Skin epidermis (tissue), 12 donors: ENCODE measurements around the gene USP31.

Experiments
- H3K27ac ChIP-seq, 21 experiments: fragments of 200-600 bp; sonication (generic) in 11 of 21; one replicate each; pipeline ENCODE4 v1.5.0; 2020; ENCODE audit warnings: mild to moderate bottlenecking in 3 of 21, inconsistent platforms in 2 of 21, moderate library complexity in 2 of 21
- H3K4me3 ChIP-seq, 7 experiments: fragments of 200-600 bp; sonication (generic) in 2 of 7; one replicate each; pipeline ENCODE4 v1.5.0; 2020; ENCODE audit warnings: inconsistent platforms in 2 of 7, mild to moderate bottlenecking in 2 of 7, moderate library complexity in 1 of 7

Gene USP31

DNA sequence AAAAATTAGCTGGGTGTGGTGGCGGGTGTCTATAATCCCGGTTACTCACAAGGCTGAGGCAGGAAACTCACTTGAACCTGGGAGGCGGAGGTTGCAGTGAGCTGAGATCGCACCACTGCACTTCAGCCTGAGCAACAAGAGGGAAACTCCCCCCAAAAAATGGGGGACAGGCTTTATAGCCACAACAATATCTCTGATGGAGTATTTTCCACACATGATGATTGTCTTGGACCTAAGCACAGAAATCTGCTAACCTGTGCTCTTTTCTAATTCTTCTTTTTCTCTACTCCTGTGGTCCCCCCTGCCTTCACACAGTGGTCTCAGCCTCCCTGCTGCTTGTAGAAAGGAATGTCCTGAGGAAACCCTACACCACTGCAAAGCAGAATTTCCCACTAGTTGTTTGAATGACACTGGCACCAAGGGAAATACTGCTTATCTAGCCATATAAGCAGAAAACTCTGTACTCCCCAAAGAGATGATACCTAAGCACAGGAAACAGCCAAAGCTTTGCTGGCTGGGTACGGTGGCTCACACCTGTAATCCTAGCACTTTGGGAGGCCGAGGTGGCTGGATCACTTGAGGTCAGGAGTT lies 117.6 kb downstream of the USP31 start:
- Histone ChIP-seq H3K4me3 (no peak overlapping the region), H3K27ac (no peak overlapping the region)

DNA sequence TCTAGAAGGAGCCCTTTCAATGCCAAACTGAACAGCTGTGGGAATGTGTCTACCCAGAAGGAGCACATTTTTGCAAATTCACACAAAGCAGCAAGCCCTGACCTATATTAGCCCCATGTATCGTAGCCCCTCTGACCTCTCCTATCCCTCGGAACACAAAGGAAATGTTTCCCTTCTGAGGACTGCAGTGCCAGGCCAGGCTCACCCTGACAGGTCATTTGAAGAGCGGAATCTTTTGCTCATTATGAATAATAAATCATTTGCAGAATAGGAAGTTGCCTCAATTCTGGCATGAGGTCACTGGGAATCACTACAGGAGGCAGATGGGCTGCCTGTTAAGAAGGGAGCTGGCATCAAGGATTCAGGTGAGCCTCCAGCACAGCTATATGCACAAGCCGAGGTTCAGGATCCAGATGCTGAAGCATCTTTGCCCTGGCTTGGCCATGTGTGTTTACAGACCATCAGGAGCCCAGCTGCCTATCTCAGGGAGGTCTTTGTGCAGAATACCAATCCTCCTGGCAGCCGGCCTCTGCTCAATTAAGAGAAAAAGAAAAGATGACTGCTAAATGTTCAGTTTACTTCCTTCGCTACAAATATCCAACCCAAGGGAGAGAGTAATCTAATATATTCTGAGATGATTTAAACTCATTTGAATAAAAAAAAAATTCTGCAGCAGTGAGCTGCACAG lies 119.4 kb downstream of the USP31 start:
- H3K27ac ChIP-seq = no peak overlapping the region
- no peak overlapping the region for H3K4me3 ChIP-seq

DNA sequence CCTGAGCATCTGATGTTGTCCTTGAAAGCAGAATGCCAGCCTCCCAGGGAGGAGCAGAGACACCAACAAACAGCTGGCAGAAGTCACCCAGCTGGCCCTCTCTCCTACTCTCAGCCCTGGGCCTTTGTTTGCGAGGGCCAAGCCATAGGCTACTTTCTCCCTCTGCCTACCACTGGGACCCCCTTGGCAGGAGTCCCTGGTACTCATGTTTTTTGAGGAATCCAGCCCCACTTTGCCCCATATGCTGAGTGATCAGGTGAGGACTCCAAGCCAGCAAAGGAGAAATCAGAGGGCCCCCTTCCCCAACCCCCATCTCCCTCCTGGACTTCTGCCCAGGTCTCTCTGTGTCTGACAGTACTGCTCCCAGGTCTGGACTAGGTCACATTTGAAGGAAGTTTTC lies 121.9 kb downstream of the USP31 start:
- Histone ChIP-seq H3K4me3 (no peak overlapping the region), H3K27ac (no peak overlapping the region)

DNA sequence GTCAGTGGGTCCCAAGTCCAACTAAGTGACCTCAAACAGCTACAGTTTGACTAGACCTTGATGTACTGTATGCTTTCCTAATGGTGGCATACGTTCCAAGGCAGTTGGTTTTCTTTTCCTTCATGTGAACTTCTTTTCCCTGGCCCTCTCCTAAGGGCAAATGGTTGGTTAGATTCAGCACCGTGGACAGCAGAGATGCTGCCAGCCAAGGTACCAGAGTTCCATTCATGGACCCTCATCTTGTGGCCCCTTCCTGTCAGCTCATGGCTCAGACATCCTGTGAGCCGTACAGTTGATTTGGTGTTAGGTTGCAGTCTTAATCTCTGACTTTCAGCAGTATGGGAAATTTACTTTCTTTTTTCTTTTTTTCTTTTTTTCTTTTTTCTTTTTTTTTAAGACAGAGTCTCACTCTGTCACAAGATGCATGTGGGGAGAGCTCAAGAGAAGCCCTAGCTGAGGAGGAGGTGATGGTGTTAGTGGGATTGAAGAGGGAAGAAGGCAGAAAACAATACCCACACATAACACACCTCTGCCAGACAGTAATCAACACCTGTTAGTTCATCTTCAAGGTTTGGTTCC lies 122.4 kb downstream of the USP31 start:
- Histone ChIP-seq H3K27ac (no peak overlapping the region), H3K4me3 (no peak overlapping the region)

DNA sequence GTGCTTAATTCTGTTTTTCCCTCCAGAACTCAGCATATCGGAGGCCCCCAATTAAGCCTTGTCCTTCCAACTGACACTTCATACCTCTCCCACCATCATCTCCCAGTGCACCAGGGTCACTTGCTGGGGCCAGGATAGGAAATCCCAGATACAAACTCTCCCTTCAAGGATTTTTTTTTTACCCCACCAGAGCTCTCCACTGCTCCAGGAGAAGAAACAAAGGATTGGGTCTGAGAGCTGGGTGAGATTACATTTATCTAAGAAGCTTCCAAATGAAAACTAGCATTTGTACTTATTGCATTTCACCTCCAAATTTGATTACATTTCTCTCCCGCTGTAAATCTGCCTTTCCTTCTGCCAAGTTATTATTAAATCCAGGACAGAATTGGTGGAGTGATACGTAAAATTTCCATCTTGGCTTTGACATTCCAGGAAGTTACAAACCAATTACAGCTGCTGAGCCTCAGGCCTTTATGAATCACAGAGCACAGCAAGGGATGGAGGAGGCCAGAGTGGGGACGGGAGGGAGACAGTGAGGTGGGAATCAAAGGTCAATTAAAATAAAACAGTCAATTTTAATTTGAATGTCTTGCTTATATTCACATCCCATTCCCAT lies 123.5 kb downstream of the USP31 start:
- Histone ChIP-seq H3K27ac (no peak overlapping the region), H3K4me3 (no peak overlapping the region)

DNA sequence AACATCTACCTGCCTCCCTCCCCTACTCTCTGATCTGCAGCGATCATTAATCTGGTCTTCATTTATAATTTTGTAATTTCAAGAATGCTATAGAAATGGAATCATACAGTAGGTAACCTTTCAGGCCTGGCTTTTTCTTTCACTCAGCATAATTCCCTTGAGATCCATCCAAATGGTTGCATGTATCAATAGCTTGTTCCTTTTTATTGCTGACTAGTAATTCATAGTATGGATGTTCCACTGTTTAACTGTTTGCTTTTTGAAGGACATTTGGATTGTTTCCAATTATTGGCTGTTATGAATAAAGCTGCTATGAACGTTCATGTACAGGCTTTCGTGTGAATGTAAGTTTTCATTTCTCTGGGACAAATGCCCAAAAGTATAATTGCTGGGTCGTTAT lies 125.2 kb downstream of the USP31 start:
- Histone ChIP-seq H3K4me3 (no peak overlapping the region), H3K27ac (no peak overlapping the region)

DNA sequence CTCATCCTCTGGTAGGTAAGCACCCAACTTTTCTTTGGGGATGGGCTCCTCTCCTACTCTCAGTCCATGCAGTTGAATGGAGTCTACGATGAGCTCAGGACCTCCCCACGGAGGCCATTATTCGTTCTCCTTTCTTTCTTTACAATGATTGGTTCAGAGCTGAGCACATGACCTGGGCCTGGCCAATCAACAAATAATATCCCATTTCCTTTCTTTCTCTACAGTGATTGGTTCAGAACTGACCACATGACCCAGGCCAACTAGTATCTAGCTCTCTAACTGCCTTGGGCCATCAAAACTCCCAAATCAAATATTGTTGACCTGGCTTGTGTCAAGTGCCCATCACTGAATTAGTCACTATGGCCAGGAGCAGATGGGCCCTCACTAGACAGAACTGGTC lies 129.2 kb downstream of the USP31 start:
- Histone ChIP-seq H3K4me3 (no peak overlapping the region), H3K27ac (no peak overlapping the region)

DNA sequence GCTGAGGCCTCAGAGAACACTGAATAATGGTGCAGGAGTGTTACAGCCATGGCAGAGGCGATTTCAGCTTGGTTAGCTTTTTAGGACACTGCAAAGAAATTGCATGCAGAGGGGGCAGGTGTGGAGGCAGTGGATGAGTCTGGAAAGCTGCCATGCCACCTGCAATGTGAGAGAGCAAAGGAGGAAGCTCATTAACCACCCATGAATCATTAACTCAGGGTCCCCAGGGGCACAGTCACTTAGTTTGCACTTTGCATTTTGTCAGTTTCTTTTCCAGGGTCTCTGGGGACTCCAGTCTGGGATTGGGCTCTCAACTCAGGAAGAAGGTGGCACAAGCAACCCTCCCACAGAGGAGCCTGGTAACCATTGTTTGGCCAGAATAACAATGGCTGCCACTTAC lies 132.9 kb downstream of the USP31 start:
- no peak overlapping the region for H3K4me3 ChIP-seq
- H3K27ac ChIP-seq = no peak overlapping the region

DNA sequence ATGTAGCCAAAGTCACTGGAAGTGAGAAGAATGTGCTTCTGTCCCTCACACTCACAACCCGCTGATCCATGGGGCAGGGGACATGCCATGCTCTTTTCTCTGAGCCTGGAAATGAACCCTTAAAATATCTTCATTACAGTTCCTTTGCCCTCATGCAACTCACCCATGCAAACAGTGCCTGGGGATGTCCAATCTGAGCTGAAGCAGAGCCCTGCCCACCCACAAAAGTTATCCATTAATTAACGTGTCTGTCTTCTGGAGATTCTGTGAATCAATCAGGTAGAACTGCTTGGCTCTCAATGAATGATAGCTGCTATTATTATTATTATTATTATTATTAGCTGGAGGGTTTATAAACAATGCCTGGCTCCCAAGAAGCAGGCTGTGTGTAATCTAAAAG lies 133.7 kb downstream of the USP31 start:
- no peak overlapping the region for H3K27ac ChIP-seq
- no peak overlapping the region for H3K4me3 ChIP-seq

DNA sequence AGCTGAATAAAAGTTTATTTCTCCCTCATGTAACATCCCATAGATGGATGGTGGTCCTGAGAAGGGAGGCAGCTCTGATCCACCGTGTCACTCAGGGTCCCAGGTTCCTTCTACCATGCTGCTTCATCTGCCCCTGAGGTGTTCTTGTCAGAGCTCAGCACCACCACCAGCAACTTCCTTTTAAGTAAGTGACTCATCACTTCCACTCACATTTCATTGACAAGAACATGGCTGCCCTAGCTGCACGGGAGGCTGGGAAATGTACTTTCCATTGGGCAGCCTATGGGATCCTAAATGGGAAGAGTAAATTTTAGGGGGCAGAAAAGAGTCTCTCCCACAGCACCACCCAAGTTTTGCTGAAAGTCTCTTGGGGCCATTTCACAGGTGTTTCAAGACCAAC lies 134.7 kb downstream of the USP31 start:
- Histone ChIP-seq H3K27ac (no peak overlapping the region), H3K4me3 (no peak overlapping the region)
